CD4-positive, alpha-beta T cell treated with Interleukin-1 beta for 1 hour (primary cell): ENCODE data around the gene FSCB.
"Not testable (repeated sequence)": the region's sequence is repeated elsewhere in the genome, so short reads cannot be mapped to it uniquely, and the experiment has no call there.

Source experiments
- DNase-seq, 2 donors: peaks; one replicate each; pipeline ENCODE4 v3.0.0-alpha.2; 2020 to 2022

FSCB gene

GRCh38 chr14:44507183-44507582, at the start of gene FSCB:
Gene FSCB (minus strand): TSS chr14:44507283. CDS start chr14:44506987, 296 bp downstream.
- no peak for DNase-seq

- no peak for DNase-seq
These were observed 24.6 kb upstream of the FSCB start for GRCh38 chr14:44531658-44532057.

GRCh38 chr14:44530475-44530874, 23.4 kb upstream of the FSCB start:
- DNase-seq = no peak

- DNase-seq = no peak
These were observed 21.9 kb upstream of the FSCB start for GRCh38 chr14:44529026-44529425.

- DNase-seq = no peak
These were observed 21.1 kb upstream of the FSCB start for GRCh38 chr14:44528180-44528579.

- no peak for DNase-seq
These were observed 18.2 kb upstream of the FSCB start for GRCh38 chr14:44525237-44525636.

GRCh38 chr14:44515668-44516067, 8.6 kb upstream of the FSCB start:
- not testable (repeated sequence) for DNase-seq

- no peak for DNase-seq
These were observed 1.8 kb upstream of the FSCB start for GRCh38 chr14:44508834-44509233.

- DNase-seq = no peak
These were observed 1.5 kb downstream of the FSCB start for GRCh38 chr14:44505588-44505987.

GRCh38 chr14:44497148-44497547, 9.9 kb downstream of the FSCB start:
- no peak for DNase-seq

- DNase-seq = no peak
These were observed 12.9 kb downstream of the FSCB start for GRCh38 chr14:44494137-44494536.

- no peak for DNase-seq
These were observed 16.1 kb downstream of the FSCB start for GRCh38 chr14:44490966-44491365.

- no peak for DNase-seq
These were observed 29.1 kb downstream of the FSCB start for GRCh38 chr14:44477953-44478352.

GRCh38 chr14:44468771-44469170, 38.3 kb downstream of the FSCB start:
- no peak for DNase-seq

GRCh38 chr14:44463356-44464004, 43.6 kb downstream of the FSCB start:
- no peak for DNase-seq

GRCh38 chr14:44462381-44462780, 44.7 kb downstream of the FSCB start:
- DNase-seq = no peak

- no peak for DNase-seq
These were observed 45.3 kb downstream of the FSCB start for GRCh38 chr14:44461811-44462210.
